PFSK-1 (cell line): ENCODE data around the gene DGKG.

Source experiments
- FOXP2 ChIP-seq: optimal IDR thresholded peaks from 2 replicates; pipeline ENCODE3; 2011; ENCODE audit warnings: borderline replicate concordance, control low read depth, inconsistent platforms; ENCODE audit not compliant: insufficient read depth; ENCODE audit errors: extremely low read length, extremely low read depth
- POLR2AphosphoS5 ChIP-seq: IDR thresholded peaks from 2 replicates; pipeline ENCODE4 v1.6.1; 2012; ENCODE audit warnings: low read depth, mild to moderate bottlenecking, control low read depth, low read length, moderate library complexity
- REST ChIP-seq, 2 experiments: IDR thresholded peaks; 2 replicates each; pipeline versions ENCODE4 v1.6.1 to v1.8.0; 2011 to 2012; ENCODE audit warnings: low read depth in 2 of 2, low read length in 2 of 2, control low read depth in 1 of 2, inconsistent platforms in 1 of 2, mild to moderate bottlenecking in 1 of 2, moderate library complexity in 1 of 2; ENCODE audit not compliant: insufficient read depth in 1 of 2
- SIN3A ChIP-seq: IDR thresholded peaks from 2 replicates; pipeline ENCODE4 v1.6.1; 2012; ENCODE audit warnings: mild to moderate bottlenecking, low read length, moderate library complexity, borderline replicate concordance; ENCODE audit not compliant: insufficient read depth
- TAF1 ChIP-seq: IDR thresholded peaks from 2 replicates; pipeline ENCODE4 v1.6.1; 2012; ENCODE audit warnings: low read length, control low read depth, borderline replicate concordance; ENCODE audit not compliant: insufficient read depth

DNA sequence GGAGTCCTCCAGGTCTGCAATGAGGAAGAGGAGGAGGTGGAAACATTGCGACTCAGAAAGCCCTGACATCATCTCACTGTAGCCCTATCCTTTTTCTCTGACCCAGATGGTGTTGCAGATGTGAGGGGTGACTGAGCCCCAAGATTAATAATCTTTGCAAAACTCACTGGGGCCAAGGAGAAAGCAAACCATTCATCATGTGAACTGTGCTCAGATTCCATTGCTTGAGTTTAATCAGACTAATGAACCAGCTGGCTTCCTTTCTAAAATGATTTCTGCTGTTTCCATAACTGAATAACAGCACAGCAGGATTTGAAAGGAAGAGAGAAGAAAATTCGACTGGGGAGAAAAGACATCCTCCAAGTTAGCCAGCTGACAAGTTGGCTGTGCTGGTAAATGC, 13.4 kb upstream of the DGKG start:
- no peak for TF ChIP-seq POLR2AphosphoS5
- no peak for TF ChIP-seq REST (IDR thresholded peaks at IDR 0.05; ENCODE audit: insufficient read depth in 1 of 2, low read depth in 2 of 2, low read length in 2 of 2)
- TF ChIP-seq TAF1 = no peak
- TF ChIP-seq SIN3A = no peak
- TF ChIP-seq FOXP2 = no peak
